Hepatocyte (in vitro differentiated cells): ENCODE data around the gene SCTR. TPM values are rescaled to one million over a fixed set of nuclear protein-coding genes. Genes with fewer than 3 reads are reported as not detected.

Source experiments
- DNase-seq: peaks from one replicate; pipeline ENCODE4 v3.0.0-alpha.2; 2016; ENCODE audit warnings: low spot score
- H2AFZ ChIP-seq: fragments of 200-600 bp; sonication (generic); 2 replicates; pipeline ENCODE4 v1.6.0; 2016; ENCODE audit warnings: antibody characterized with exemption, mild to moderate bottlenecking
- H3K27ac ChIP-seq: fragments of 200-600 bp; sonication (generic); 2 replicates; pipeline ENCODE4 v1.5.1; 2016; ENCODE audit warnings: mild to moderate bottlenecking
- H3K27me3 ChIP-seq: fragments of 200-600 bp; sonication (generic); 2 replicates; pipeline ENCODE4 v1.6.1; 2016
- H3K36me3 ChIP-seq: fragments of 200-600 bp; sonication (generic); replicated peaks from 2 replicates; pipeline ENCODE4 v1.5.1; 2016; ENCODE audit warnings: low read depth; ENCODE audit not compliant: insufficient read depth
- H3K4me1 ChIP-seq: fragments of 200-600 bp; sonication (generic); 2 replicates; pipeline ENCODE4 v1.5.1; 2016; ENCODE audit warnings: mild to moderate bottlenecking, moderate library complexity; ENCODE audit not compliant: insufficient read depth
- H3K4me2 ChIP-seq: fragments of 200-600 bp; sonication (generic); 2 replicates; pipeline ENCODE4 v1.6.0; 2016
- H3K4me3 ChIP-seq: fragments of 200-600 bp; sonication (generic); 2 replicates; pipeline ENCODE4 v1.5.1; 2016; ENCODE audit warnings: mild to moderate bottlenecking
- H3K79me2 ChIP-seq: fragments of 200-600 bp; sonication (generic); 2 replicates; pipeline ENCODE4 v1.6.0; 2017; ENCODE audit warnings: mild to moderate bottlenecking
- H3K9me2 ChIP-seq: fragments of 200-600 bp; sonication (generic); replicated peaks from 2 replicates; pipeline ENCODE4 v1.6.0; 2017; ENCODE audit warnings: mild to moderate bottlenecking; ENCODE audit not compliant: insufficient read depth
- H3K9me3 ChIP-seq: fragments of 200-600 bp; sonication (generic); 2 replicates; pipeline ENCODE4 v1.5.1; 2016; ENCODE audit warnings: low read depth, mild to moderate bottlenecking
- H4K20me1 ChIP-seq: fragments of 200-600 bp; sonication (generic); 2 replicates; pipeline ENCODE4 v1.6.0; 2016; ENCODE audit warnings: mild to moderate bottlenecking; ENCODE audit not compliant: insufficient read depth, poor library complexity, severe bottlenecking
- EZH2 ChIP-seq: fragments of 200-600 bp; sonication (generic); IDR thresholded peaks from 2 replicates; pipeline ENCODE4 v1.6.1; 2016; ENCODE audit warnings: antibody characterized with exemption, mild to moderate bottlenecking, borderline replicate concordance
- EZH2phosphoT487 ChIP-seq: fragments of 200-600 bp; sonication (generic); IDR thresholded peaks from one replicate; pipeline ENCODE4 v1.6.1; 2018; ENCODE audit warnings: antibody characterized with exemption, mild to moderate bottlenecking, low read depth, moderate library complexity; ENCODE audit not compliant: unreplicated experiment, severe bottlenecking
- WGBS: methylation state at CpG from one replicate; pipeline ENCODE4 v1.1.6; 2016; ENCODE audit warnings: low lambda C conversion rate; ENCODE audit errors: missing lambda C conversion rate; 5-methylcytosine and 5-hydroxymethylcytosine counted together
- polyA plus RNA-seq: library from polyadenylated mRNA; unstranded; fragments of >200 nt; fragmentation: Nextera tagmentation; extraction: Ambion mirVana; gene quantifications from 2 replicates; pipeline ENCODE4 v1.2.1, GENCODE V29; 2016
- total RNA-seq: library from RNA; depleted of rRNA; stranded (reverse); fragments of >200 nt; gene quantifications from 2 replicates; pipeline ENCODE4 v1.2.3, GENCODE V29; 2014
- TF ChIP-seq, protein P1 (sequence below): fragments of 200-600 bp; sonication (generic); IDR thresholded peaks from 2 replicates; pipeline ENCODE4 v1.5.1; 2016; ENCODE audit warnings: antibody characterized with exemption, mild to moderate bottlenecking; ENCODE audit not compliant: poor library complexity

SCTR gene
- total and polyA plus RNA-seq, 2 experiments from 2014 or later: 1.7 to 4.3 TPM

DNA sequence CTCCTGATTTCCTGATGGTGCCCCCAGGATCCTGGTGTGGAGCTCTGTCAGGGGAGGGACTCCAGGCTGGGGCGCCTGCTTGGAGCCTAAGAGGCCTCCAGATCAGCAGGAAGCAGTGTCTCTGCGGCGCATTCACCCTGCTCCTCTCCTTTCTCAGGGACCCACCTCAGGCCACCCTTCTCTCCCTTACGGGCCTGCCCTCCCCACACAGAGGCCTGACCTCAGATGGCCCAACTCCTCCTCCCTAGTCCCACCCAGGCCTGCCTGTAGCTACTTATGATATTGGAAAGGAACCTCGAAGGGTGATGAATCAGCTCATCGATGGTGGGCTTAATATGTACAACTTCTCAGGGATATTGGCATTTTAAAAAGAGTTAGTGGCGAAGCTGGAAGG, 82.1 kb downstream of the SCTR start:
- no peaks in the 10 kb centered on the region for H3K9me3 ChIP-seq
- no peaks in the 10 kb centered on the region for H3K9me2 ChIP-seq
- no peaks in the 10 kb centered on the region for H4K20me1 ChIP-seq
- H3K4me1 ChIP-seq: peaks cover 24% of the 10 kb centered on the region
- TF ChIP-seq EZH2: no peak
- TF ChIP-seq, protein P1, sequence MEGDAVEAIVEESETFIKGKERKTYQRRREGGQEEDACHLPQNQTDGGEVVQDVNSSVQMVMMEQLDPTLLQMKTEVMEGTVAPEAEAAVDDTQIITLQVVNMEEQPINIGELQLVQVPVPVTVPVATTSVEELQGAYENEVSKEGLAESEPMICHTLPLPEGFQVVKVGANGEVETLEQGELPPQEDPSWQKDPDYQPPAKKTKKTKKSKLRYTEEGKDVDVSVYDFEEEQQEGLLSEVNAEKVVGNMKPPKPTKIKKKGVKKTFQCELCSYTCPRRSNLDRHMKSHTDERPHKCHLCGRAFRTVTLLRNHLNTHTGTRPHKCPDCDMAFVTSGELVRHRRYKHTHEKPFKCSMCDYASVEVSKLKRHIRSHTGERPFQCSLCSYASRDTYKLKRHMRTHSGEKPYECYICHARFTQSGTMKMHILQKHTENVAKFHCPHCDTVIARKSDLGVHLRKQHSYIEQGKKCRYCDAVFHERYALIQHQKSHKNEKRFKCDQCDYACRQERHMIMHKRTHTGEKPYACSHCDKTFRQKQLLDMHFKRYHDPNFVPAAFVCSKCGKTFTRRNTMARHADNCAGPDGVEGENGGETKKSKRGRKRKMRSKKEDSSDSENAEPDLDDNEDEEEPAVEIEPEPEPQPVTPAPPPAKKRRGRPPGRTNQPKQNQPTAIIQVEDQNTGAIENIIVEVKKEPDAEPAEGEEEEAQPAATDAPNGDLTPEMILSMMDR: no peak
- TF ChIP-seq EZH2phosphoT487: no peak
- H3K27me3 ChIP-seq: no peaks in the 10 kb centered on the region
- no peaks in the 10 kb centered on the region for H3K36me3 ChIP-seq
- H3K79me2 ChIP-seq: peaks cover 9% of the 10 kb centered on the region
- H3K27ac ChIP-seq: no peak overlapping the region
- no peak for DNase-seq
- no peak overlapping the region for H3K4me2 ChIP-seq
- no peak overlapping the region for H2AFZ ChIP-seq
- WGBS: 91% methylated on average over 7 of the region's 7 CpGs
- no peak overlapping the region for H3K4me3 ChIP-seq

DNA sequence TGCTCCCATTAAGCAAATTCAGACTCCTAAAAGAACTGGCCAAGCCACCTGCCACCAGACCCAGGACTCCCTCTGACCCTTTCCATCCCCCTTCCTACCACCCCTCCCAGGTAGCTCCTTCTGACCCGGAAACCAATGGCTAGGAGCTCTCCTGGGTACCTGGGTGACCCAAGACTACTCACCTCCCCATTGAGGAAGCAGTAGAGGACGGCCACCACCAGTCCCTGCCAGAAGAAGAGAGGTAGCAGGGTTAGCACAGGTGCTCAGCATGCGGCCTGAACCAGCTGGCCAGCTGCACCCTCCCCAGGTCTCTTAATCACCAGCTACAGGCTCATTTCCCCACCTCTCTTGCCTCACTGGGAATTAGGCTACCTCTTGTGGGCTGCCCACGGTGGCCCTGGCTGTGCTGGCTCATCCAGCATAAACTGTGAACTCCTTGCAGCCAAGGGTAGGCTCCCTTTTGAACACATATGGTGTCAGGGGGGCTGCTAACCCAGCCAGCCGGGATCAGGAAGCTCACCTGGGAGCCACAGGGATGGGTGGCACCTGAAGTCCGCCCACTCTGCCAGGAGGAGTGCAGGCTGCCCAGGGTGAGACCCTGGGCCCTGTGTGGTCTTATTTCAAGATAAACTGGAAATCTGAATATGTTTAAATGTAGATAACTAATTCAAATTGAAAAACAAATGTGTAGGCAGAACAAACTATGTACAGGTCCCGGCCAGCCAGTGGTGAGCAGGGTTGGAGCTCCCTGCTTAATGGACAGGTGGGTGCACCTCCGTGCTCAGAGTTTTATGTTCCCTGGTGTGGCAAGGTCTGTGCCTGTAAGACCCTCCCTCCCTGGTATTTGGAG, 82.7 kb downstream of the SCTR start:
- peaks cover 12% of the 10 kb centered on the region for H3K79me2 ChIP-seq
- H3K4me2 ChIP-seq: no peak overlapping the region
- H3K27me3 ChIP-seq: no peaks in the 10 kb centered on the region
- no peak overlapping the region for H2AFZ ChIP-seq
- H3K9me3 ChIP-seq: no peaks in the 10 kb centered on the region
- TF ChIP-seq EZH2phosphoT487 (no peak), EZH2 (no peak)
- TF ChIP-seq, protein P1: no peak
- no peak overlapping the region for H3K4me3 ChIP-seq
- no peaks in the 10 kb centered on the region for H4K20me1 ChIP-seq
- no peaks in the 10 kb centered on the region for H3K36me3 ChIP-seq
- H3K4me1 ChIP-seq: peaks cover 27% of the 10 kb centered on the region
- no peak for DNase-seq
- no peaks in the 10 kb centered on the region for H3K9me2 ChIP-seq
- WGBS: 87% methylated on average over 8 of the region's 8 CpGs
- no peak overlapping the region for H3K27ac ChIP-seq

DNA sequence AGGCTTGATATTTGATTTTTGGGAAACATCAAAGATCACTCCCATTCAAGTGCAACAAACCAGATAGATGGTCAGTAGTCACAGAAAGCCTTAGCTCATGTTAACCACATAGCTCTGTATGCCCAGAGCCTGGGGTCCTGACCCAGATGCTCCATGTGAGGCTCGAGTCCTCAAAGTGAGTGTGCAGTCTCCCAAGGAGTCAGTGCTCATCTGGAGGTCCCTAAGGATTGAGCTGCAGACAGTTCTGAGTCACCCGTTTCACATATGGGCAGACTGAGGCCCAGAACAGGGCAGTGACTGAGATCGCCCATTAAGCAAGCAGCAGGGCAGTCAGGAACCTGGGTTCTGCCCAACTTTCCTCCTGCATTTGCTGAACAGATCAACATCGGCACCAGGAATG, 83.4 kb downstream of the SCTR start:
- Histone ChIP-seq H3K9me2 (no peaks in the 10 kb centered on the region), H3K27ac (no peak overlapping the region), H2AFZ (no peak overlapping the region), H3K4me3 (no peak overlapping the region), H3K4me1 (peaks cover 29% of the 10 kb centered on the region), H3K36me3 (no peaks in the 10 kb centered on the region), H4K20me1 (no peaks in the 10 kb centered on the region), H3K4me2 (no peak overlapping the region), H3K27me3 (no peaks in the 10 kb centered on the region), H3K9me3 (no peaks in the 10 kb centered on the region), H3K79me2 (peaks cover 19% of the 10 kb centered on the region)
- TF ChIP-seq EZH2: no peak
- no peak for TF ChIP-seq EZH2phosphoT487
- TF ChIP-seq, protein P1: no peak
- WGBS: 89% methylated on average over 4 of the region's 4 CpGs
- DNase-seq: no peak
